ENCODE measurements around the gene EOLA1.
"Not testable (repeated sequence)": the region's sequence is repeated elsewhere in the genome, so short reads cannot be mapped to it uniquely, and the experiment has no call there.

Gene EOLA1

GRCh38 chrX:149550454-149550853, 9.6 kb downstream of the EOLA1 start:
- peaks cover 0 to 11% of the 10 kb centered on the region in 2 experiments; a peak in 1 of 3 replicates for H3K36me3 ChIP-seq (ENCODE audit: control insufficient read depth in 2 of 2, insufficient read depth in 1 of 2, low read length in 2 of 2)
- POLR2A ChIA-PET; H3K9me3 ChIP-seq (ENCODE audit: control insufficient read depth, insufficient read depth, low read depth, low read length); H3K4me3 ChIP-seq (ENCODE audit: low read depth, low read length); H3K27ac ChIP-seq (ENCODE audit: extremely low read depth, low read depth, low read length); CTCF ChIA-PET; H3K4me1 ChIP-seq (ENCODE audit: control insufficient read depth, insufficient read depth, low read length): not testable (repeated sequence)

- H3K4me3 ChIP-seq (ENCODE audit: low read depth, low read length); H3K27ac ChIP-seq (ENCODE audit: extremely low read depth, low read depth, low read length); H3K9me3 ChIP-seq (ENCODE audit: control insufficient read depth, insufficient read depth, low read depth, low read length); H3K36me3 ChIP-seq (ENCODE audit: control insufficient read depth in 2 of 2, insufficient read depth in 1 of 2, low read length in 2 of 2); H3K4me1 ChIP-seq (ENCODE audit: control insufficient read depth, insufficient read depth, low read length); POLR2A ChIA-PET; CTCF ChIA-PET: not testable (repeated sequence)
These were observed 10.6 kb downstream of the EOLA1 start for GRCh38 chrX:149551245-149551938.

GRCh38 chrX:149551939-149552248, 11.1 kb downstream of the EOLA1 start:
- H3K9me3 ChIP-seq (ENCODE audit: control insufficient read depth, insufficient read depth, low read depth, low read length); H3K4me1 ChIP-seq (ENCODE audit: control insufficient read depth, insufficient read depth, low read length); H3K4me3 ChIP-seq (ENCODE audit: low read depth, low read length); CTCF ChIA-PET; H3K36me3 ChIP-seq (ENCODE audit: control insufficient read depth in 2 of 2, insufficient read depth in 1 of 2, low read length in 2 of 2); POLR2A ChIA-PET; H3K27ac ChIP-seq (ENCODE audit: extremely low read depth, low read depth, low read length): not testable (repeated sequence)

GRCh38 chrX:149555251-149555650, 14.4 kb downstream of the EOLA1 start:
- CTCF ChIA-PET; H3K36me3 ChIP-seq (ENCODE audit: control insufficient read depth in 2 of 2, insufficient read depth in 1 of 2, low read length in 2 of 2); H3K9me3 ChIP-seq (ENCODE audit: control insufficient read depth, insufficient read depth, low read depth, low read length); H3K27ac ChIP-seq (ENCODE audit: extremely low read depth, low read depth, low read length); POLR2A ChIA-PET; H3K4me3 ChIP-seq (ENCODE audit: low read depth, low read length); H3K4me1 ChIP-seq (ENCODE audit: control insufficient read depth, insufficient read depth, low read length): not testable (repeated sequence)

- POLR2A ChIA-PET, result no interaction called here
- TF ChIP-seq ZNF248 (tag by site-specific recombination; IDR thresholded peaks at IDR 0.05) (no peak), PRDM1 (tag by site-specific recombination; IDR thresholded peaks at IDR 0.05) (no peak), ZNF37A (tag by site-specific recombination; IDR thresholded peaks at IDR 0.05) (no peak), ZNF433 (tag by site-specific recombination; IDR thresholded peaks at IDR 0.05; ENCODE audit: low read depth) (no peak), ZNF768 (tag by site-specific recombination; IDR thresholded peaks at IDR 0.05) (no peak), ZNF24 (tag by site-specific recombination; IDR thresholded peaks at IDR 0.05) (no peak), ZBTB48 (tag by site-specific recombination; IDR thresholded peaks at IDR 0.05) (no peak), ZXDB (tag by site-specific recombination; IDR thresholded peaks at IDR 0.05) (no peak), ZNF473 (tag by site-specific recombination; IDR thresholded peaks at IDR 0.05) (no peak), ZNF121 (tag by site-specific recombination; IDR thresholded peaks at IDR 0.05) (no peak), ATF2 (tag by site-specific recombination; IDR thresholded peaks at IDR 0.05; ENCODE audit: low read depth) (no peak), ZNF169 (tag by site-specific recombination; IDR thresholded peaks at IDR 0.05) (no peak), ZSCAN4 (tag by site-specific recombination; IDR thresholded peaks at IDR 0.05) (no peak), ZNF140 (tag by site-specific recombination; IDR thresholded peaks at IDR 0.05) (no peak), PATZ1 (tag by site-specific recombination; IDR thresholded peaks at IDR 0.05) (no peak), ZNF174 (tag by site-specific recombination; IDR thresholded peaks at IDR 0.05) (no peak)
- H3K4me3 ChIP-seq (ENCODE audit: low read depth, low read length), result no peak overlapping the region
- CTCF ChIA-PET, result no interaction called here
- H3K4me1 ChIP-seq (ENCODE audit: control insufficient read depth, insufficient read depth, low read length), result no peaks in the 10 kb centered on the region
- no peaks in the 10 kb centered on the region for H3K9me3 ChIP-seq (ENCODE audit: control insufficient read depth, insufficient read depth, low read depth, low read length)
- H3K27ac ChIP-seq (ENCODE audit: extremely low read depth, low read depth, low read length), result no peak overlapping the region
- H3K36me3 ChIP-seq (ENCODE audit: control insufficient read depth in 2 of 2, insufficient read depth in 1 of 2, low read length in 2 of 2), result no peaks in the 10 kb centered on the region
These were observed 22.5 kb downstream of the EOLA1 start for GRCh38 chrX:149563359-149563758.

Data from HEK293 (cell line).